ENCODE measurements around the gene CD48.
"Not testable (repeated sequence)": the region's sequence is repeated elsewhere in the genome, so short reads cannot be mapped to it uniquely, and the experiment has no call there.

The CD48 gene

GRCh38 chr1:160653620-160654016 lies 58.0 kb downstream of the CD48 start:
- DNase-seq: no peak

DNA sequence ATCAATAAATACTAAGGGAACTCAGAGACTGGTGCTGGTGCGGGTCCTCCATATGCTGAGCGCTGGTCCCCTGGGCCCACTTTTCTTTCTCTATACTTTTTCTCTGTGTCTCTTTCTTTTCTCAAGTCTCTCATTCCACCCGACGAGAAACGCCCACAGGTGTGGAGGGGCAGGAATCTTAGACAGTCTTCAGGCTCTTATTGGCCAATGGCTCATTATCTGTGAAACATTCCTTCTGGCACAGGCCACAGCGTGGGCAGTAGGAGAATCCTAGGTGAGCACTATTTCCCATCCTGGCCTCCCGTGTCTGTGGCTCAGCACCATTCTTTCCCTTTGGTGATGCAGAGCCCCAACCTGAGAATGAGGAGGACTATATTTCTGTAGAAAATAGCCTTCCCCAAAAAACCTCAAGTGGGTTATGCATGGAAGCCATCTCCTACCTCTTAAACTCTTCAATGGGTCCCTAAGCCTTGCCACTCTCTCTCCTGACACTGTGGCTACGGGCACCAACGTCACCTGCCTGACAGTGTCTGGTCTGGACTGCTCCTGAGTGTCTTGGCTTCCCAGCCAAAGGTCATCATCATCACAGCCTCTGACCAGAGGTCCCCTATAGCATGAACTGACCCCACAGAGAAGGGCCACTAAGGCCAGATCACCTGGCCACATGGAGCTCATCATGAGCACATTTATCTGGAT lies 58.5 kb downstream of the CD48 start:
- no peak for DNase-seq

DNA sequence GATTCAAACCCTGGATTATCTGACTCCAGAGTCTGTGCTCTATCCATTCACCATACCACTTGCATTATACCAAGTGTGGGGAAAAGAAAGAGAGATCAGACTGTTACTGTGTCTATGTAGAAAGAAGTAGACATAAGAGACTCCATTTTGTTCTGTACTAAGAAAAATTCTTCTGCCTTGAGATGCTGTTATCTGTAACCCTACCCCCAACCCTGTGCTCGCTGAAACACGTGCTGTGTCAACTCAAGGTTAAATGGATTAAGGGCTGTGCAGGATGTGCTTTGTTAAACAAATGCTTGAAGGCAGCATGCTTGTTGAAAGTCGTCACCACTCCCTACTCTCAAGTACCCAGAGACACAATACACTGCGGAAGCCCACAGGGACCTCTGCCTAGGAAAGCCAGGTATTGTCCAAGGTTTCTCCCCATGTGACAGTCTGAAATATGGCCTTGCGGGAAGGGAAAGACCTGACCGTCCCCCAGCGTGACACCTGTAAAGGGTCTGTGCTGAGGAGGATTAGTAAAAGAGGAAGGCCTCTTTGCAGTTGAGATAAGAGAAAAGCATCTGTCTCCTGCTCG lies 59.5 kb downstream of the CD48 start:
- not testable (repeated sequence) for DNase-seq

GRCh38 chr1:160651433-160652064 lies 60.1 kb downstream of the CD48 start:
- DNase-seq: no peak

DNA sequence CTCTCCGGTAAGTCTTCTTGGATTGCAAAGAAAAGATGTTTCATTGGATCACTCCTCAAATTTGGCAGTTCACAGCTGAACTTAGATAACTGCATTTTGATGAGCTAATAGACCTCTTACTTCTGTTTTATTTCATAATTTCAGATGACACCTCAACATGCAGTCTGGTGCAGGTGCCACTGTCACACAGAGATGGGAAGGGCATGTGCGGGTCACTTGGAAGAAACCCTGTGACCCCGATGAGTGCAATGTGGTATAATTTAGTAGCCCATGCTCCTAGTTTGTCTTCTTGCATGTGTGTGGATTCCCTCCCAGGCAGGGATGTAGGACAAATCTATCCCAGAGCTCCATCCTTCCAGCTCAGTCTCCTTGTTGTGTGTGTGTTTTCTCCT lies 64.3 kb downstream of the CD48 start:
- DNase-seq: no peak

- DNase-seq: no peak
Measured at GRCh38 chr1:160646711-160647328, 64.8 kb downstream of the CD48 start, which contains the start of gene SLAMF1. TSS of gene SLAMF1 (minus strand) at chr1:160647044. CDS start at chr1:160646945, 99 bp downstream.

DNA sequence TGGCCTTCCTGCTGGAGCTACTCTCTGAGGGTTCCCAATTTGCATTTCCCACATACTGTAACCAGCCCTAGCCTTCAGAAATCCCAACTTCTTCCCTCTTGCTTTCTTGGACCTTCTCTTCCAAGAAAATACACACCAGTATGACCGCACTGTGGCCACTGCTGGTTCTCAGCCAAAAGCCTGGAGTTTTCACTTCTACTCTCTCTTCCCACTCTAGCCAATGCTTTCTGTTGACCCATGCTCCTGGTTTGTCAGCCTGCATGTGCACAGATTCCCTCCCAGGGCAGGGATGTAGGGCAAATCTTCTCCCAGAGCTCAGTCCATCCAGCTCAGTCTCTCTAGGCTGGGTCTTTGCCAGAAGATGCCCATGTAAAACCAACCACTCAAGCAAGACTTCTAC lies 65.4 kb downstream of the CD48 start:
- DNase-seq: no peak

DNA sequence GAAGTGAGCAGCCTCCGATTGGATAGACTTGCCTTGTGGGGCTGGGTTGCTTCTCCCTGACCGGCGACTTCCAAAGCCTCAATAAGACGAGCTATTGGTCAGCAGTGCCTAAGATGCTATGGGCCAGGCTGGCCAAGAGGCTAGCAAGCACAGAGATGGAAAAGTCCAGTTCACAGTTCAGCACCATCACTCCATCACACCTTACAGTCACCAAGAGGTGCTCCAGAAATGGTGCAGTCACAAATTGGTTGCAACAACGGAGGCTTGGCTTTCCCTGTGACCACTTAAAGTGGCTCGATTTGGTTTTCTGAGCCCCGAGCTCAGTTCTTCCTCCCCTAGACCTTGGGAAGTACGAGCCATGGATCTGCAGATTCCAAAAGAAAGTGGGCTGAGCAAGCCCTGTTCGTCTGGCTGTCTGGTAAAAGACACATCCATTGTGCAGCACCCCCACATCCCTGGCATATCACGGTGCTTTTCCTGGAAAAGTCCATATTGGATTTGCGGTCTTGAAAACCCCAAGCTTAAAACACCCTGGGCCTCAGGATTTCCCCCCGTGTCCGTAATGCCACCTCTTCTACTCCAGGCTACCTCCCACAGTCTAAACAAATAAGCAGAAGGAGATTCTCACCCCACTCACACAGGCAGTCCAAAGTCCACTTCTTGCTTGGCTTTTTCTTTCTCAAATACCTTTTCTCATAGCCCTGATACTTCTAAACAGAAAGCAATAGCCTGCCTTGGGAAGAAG lies 66.1 kb downstream of the CD48 start:
- no peak for DNase-seq

DNA sequence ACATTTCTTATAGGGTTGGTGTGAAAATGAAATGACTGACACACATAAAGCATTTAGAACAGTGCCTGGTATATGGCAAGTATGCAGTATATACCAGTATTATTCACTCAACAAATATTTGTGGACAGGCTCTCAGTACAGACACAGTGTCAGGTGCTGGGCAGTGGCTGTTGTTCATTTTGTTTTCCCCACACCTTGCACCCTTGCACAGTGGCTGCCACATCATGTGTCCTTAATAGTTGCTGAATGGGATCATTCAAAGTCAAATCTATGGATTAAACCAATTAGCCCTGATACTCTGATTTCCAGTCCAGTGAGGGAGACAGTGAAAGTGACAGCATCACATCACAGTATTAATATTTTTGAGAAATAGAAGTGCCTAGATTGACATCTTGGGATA lies 67.2 kb downstream of the CD48 start:
- DNase-seq: no peak

DNA sequence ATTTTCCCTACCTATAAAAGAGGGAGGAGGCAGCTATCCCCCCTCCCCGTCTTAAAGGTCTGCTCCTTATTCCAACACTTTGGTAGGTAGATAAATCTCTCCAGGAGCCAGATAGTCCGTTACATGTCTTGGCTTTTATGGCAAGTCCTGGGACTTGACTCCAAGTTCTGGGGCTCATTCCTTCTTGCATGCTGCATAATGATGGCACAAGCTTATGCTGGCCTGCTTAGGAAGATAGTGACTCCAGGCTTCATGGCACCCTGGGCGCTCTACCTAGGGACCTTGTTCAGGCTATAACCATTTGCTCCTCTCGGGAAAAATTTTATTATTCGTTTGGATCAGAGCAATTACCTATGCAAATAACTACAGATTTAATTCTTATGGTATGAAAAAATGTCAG lies 68.5 kb downstream of the CD48 start:
- DNase-seq: no peak

GRCh38 chr1:160642281-160642644 lies 69.4 kb downstream of the CD48 start:
- DNase-seq: no peak

DNA sequence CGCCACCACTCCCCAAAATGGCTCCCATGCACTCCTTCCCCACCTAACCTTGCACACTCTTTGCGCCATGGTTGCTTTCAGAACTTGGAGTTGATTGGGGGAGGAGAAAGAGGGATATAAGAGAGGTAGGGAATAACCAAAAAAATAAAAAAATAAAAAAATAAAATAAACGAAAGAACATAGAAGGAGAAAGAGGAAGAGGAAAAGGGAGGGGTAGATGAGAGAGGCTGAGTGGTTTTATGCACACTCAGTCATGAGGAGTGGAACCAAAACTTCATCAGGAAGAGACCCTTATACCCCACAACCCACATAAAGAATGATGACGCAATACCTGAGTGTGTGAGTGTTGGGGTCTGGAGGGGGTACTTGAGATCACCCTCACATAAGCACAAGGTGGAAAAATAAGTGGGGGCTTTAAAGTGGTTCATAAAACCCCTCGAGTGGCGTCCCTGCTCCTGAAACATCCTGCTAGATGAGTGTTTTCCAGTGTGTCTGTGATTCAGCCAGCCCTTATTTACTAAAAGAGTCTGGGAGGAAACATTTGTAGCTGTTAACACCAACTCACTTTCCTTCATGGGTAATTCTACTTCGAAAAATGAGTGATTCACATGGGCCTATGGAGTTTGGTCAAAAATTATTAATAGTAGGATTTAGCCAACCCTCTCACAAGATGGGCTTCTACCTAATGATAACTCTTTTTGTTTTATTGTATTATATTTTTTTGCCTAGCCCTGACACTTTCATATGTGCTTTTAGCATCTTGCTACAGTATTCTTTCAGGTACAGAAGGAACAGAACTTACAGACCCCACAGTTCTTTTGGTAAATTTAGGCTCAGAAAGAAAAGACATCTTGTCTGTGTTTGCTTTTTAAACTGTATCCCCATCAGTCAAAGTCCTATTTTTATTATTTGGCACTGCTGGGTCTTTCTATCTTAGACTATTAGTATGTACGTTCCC lies 70.0 kb downstream of the CD48 start:
- no peak for DNase-seq

GRCh38 chr1:160640359-160641123 lies 71.1 kb downstream of the CD48 start:
- DNase-seq: no peak

GRCh38 chr1:160639652-160640051 lies 72.0 kb downstream of the CD48 start:
- no peak for DNase-seq

DNA sequence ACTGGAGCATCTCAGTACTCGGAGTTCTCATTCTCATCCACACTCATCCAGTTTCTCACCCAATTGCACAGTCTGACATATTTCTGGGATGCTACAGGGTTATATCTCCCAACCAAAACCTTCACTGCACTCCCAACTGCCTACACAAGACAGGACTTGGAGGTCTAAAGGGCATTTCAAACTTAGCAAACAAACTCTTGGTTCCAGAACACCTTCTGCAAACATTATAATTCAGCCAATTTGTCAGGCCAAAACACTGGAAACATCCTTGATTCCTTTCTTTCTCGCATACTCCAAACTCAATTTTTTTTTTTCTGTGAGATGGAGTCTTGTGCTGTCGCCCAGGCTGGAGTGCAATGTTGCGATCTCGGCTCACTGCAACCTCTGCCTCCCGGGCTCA lies 72.7 kb downstream of the CD48 start:
- no peak for DNase-seq

DNA sequence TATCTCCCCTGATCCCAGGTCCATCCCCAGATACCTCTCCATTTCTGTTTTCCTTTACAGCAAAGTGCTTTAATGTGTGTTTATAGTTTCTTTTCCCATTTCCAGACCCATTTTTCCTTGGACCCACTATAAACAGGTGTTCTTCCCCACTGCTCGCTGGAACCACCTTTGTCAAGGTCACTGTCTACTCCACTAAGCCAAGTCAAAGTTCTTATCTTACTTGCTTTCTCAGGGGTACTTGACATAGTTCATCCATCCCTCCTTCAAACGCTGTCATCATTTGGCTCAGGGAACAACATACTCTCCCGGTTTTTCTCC lies 73.1 kb downstream of the CD48 start:
- no peak for DNase-seq

DNA sequence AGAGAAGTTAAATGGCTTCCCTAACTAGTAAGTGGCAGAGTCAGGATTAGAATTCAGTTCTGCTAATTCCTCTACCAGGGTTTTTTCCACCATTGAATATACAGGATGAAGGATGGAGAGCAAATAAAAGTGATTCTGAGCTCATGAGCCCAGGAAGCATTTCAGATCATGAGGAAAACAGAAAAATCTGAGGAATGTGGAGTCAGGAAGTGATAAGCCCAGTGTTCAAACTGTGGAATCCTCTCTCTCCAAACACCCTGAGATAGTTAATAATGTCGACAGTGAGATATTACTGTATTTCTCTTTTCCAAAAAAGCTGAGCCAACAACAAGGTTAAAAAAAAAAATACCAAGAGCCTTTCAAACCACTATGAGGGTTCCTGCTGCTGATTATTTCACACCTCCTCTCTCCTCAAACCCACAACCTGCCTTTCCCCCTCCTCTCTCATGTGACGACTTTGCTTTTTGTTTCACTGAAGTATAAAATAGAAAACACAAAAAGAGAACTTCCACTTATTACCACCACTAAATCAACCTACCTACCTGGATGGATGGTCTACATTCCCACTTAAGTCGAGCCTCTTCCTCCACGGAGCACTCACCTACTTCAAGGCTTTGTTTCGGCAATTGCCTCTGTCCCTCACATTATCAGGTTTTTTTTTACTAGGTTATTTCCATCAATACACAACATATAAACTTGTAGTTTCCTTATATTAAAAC lies 73.6 kb downstream of the CD48 start:
- DNase-seq: no peak

- DNase-seq: no peak
Measured at GRCh38 chr1:160637065-160637464, 74.6 kb downstream of the CD48 start.

GRCh38 chr1:160636547-160636946 lies 75.1 kb downstream of the CD48 start:
- DNase-seq: no peak

Measured in nucleus accumbens (tissue), 56 donors.